ENCODE results near the gene KHDC4. TPM values are rescaled to one million over a fixed set of nuclear protein-coding genes. Genes with fewer than 3 reads are reported as not detected.

Gene KHDC4
- total and polyA plus RNA-seq, 2 of the 13 experiments (the other 11 are each of a cell fraction or from before 2014, with no cell fraction given) = 33.5 to 92.0 TPM

- TF ChIP-seq CSRNP1 (CRISPR knock-in tag; IDR thresholded peaks at IDR 0.05) (0 out of 2 replicates have a peak, but pooled peaks have one; percentile 74), AKAP8 (CRISPR knock-in tag; IDR thresholded peaks at IDR 0.05) (0 out of 2 replicates have a peak, but pooled peaks have one; percentile 36), DMAP1 (CRISPR knock-in tag; IDR thresholded peaks at IDR 0.05) (peak; percentile 96), ATF1 (CRISPR knock-in tag; IDR thresholded peaks at IDR 0.05) (peak; percentile 92), ISL2 (CRISPR knock-in tag; IDR thresholded peaks at IDR 0.05) (no peak; the same call in 1 of the 2 replicates), ZNF282 (IDR thresholded peaks at IDR 0.05; ENCODE audit: partially characterized antibody) (no peak), HNF1B (CRISPR knock-in tag; IDR thresholded peaks at IDR 0.05) (peak; percentile 92; the same call in 1 of the 2 replicates), PAF1 (CRISPR knock-in tag; IDR thresholded peaks at IDR 0.05) (no peak), TEAD2 (CRISPR knock-in tag; IDR thresholded peaks at IDR 0.05) (no peak), ARNT (IDR thresholded peaks at IDR 0.05) (no peak), DBP (CRISPR knock-in tag; IDR thresholded peaks at IDR 0.05; ENCODE audit: not compliant biosample characterization) (no peak), ZFX (CRISPR knock-in tag; IDR thresholded peaks at IDR 0.05; ENCODE audit: low read depth) (peak; percentile 97), ZNF691 (CRISPR knock-in tag; IDR thresholded peaks at IDR 0.05; ENCODE audit: borderline replicate concordance, low read depth) (no peak), ZNF12 (CRISPR knock-in tag; IDR thresholded peaks at IDR 0.05) (no peak), ZNF768 (CRISPR knock-in tag; IDR thresholded peaks at IDR 0.05) (peak; percentile 73), FOXO1 (CRISPR knock-in tag; IDR thresholded peaks at IDR 0.05) (no peak), NFYB (CRISPR knock-in tag; IDR thresholded peaks at IDR 0.05) (peak; percentile 86), MEF2D (CRISPR knock-in tag; IDR thresholded peaks at IDR 0.05) (peak; percentile 50; the same call in 1 of the 2 replicates), CEBPG (CRISPR knock-in tag; IDR thresholded peaks at IDR 0.05) (0 out of 2 replicates have a peak, but pooled peaks have one; percentile 7), ARID4A (CRISPR knock-in tag; IDR thresholded peaks at IDR 0.05; ENCODE audit: borderline replicate concordance) (peak; percentile 93), HDAC2 (CRISPR knock-in tag; IDR thresholded peaks at IDR 0.05) (peak; percentile 55)
Observed at GRCh38 chr1:155934097-155934935, at the start of gene KHDC4 (continued).
